K562 (cell line): Measurements from ENCODE around the gene AP5Z1. TPM values are rescaled to one million over a fixed set of nuclear protein-coding genes. Genes with fewer than 3 reads are reported as not detected.

Experiments
- ATAC-seq: fragments of 200-7000 bp; cut with Tn5 transposase; 3 replicates; pipeline ENCODE4 v1.9.1; 2020; ENCODE audit warnings: moderate library complexity
- BruUV-seq: library from RNA; stranded (reverse); fragments of 400-500 nt; replicated peaks from 2 replicates; lab custom pipeline; 2021; lab: Mats Ljungman, UMichigan
- CTCF ChIA-PET: fragments of 300-600 bp; formaldehyde crosslinking; extraction: SDS; loops from one replicate; lab custom pipeline; 2021; ENCODE audit warnings: low intra/inter-chr PET ratio; lab: Yijun Ruan, JAX
- POLR2A ChIA-PET: fragments of 300-600, 350-650 bp; sonication (Branson Sonifier 250); formaldehyde crosslinking; extraction: SDS; loops from one replicate; lab custom pipeline; 2021; ENCODE audit warnings: antibody characterized with exemption, inconsistent platforms; lab: Yijun Ruan, JAX
- DNase-seq, 4 experiments: peaks; one replicate each; pipeline versions ENCODE4 v3.0.0 to v3.0.0-alpha.2; 2011 to 2018; ENCODE audit warnings: low spot score in 3 of 4, mixed read lengths in 3 of 4; ENCODE audit errors: extremely low read depth in 1 of 4
- FAIRE-seq: peaks from 2 replicates; lab custom pipeline; 2011; peaks lifted over from hg19 to GRCh38; lab: Jason Lieb, UNC
- H2AFZ ChIP-seq: 2 replicates; pipeline ENCODE4 v1.6.0; 2011; ENCODE audit warnings: low read depth, low read length, control low read depth, inconsistent platforms
- H3K27ac ChIP-seq: fragments of 200-600 bp; 3 replicates; pipeline ENCODE4 v1.8.0; 2011; ENCODE audit warnings: low read depth, mild to moderate bottlenecking, control low read depth, inconsistent platforms, low read length, moderate library complexity, mixed read lengths; ENCODE audit errors: extremely low read depth
- H3K27me3 ChIP-seq, 2 experiments: fragments of 300-600 bp in 1 of 2; 2 replicates in 1 of 2; 3 replicates in 1 of 2; pipeline versions ENCODE4 v1.6.0 to v1.8.0; 2011; ENCODE audit warnings: inconsistent platforms in 2 of 2, low read length in 2 of 2, mild to moderate bottlenecking in 1 of 2, mixed read lengths in 1 of 2, moderate library complexity in 1 of 2; ENCODE audit not compliant: control insufficient read depth in 2 of 2, insufficient read depth in 2 of 2
- H3K36me3 ChIP-seq: fragments of 300-600 bp; 3 replicates; pipeline ENCODE4 v1.8.0; 2011; ENCODE audit warnings: mild to moderate bottlenecking, low read length, inconsistent platforms; ENCODE audit not compliant: control insufficient read depth, insufficient read depth
- H3K4me1 ChIP-seq, 2 experiments: fragments of 200-600 bp in 1 of 2; replicated peaks in 1 of 2; 2 replicates in 1 of 2; 3 replicates in 1 of 2; pipeline versions ENCODE4 v1.5.1 to v1.8.0; 2011; ENCODE audit warnings: inconsistent platforms in 2 of 2, low read length in 2 of 2, mild to moderate bottlenecking in 1 of 2, mixed read lengths in 1 of 2, moderate library complexity in 1 of 2; ENCODE audit not compliant: control insufficient read depth in 2 of 2, insufficient read depth in 2 of 2
- H3K4me2 ChIP-seq: 2 replicates; pipeline ENCODE4 v1.6.1; 2011; ENCODE audit warnings: low read length, control low read depth, inconsistent platforms, mixed read lengths; ENCODE audit not compliant: insufficient read depth
- H3K4me3 ChIP-seq: fragments of 200-600 bp; sonication (generic), shearing (Covaris generic); 2 replicates; pipeline ENCODE4 v1.5.1; 2016; ENCODE audit warnings: control low read depth, inconsistent platforms
- H3K79me2 ChIP-seq: fragments of 200-600 bp; 3 replicates; pipeline ENCODE4 v1.8.0; 2011; ENCODE audit warnings: low read length, inconsistent platforms; ENCODE audit not compliant: control insufficient read depth, insufficient read depth
- H3K9ac ChIP-seq, 2 experiments: 2 replicates each; pipeline versions ENCODE4 v1.6.0 to v1.6.1; 2011; ENCODE audit warnings: low read depth in 2 of 2, low read length in 2 of 2, control low read depth in 1 of 2, inconsistent platforms in 1 of 2, mild to moderate bottlenecking in 1 of 2, mixed read lengths in 1 of 2; ENCODE audit not compliant: insufficient read depth in 1 of 2
- H3K9me1 ChIP-seq: one replicate; pipeline ENCODE4 v1.6.0; 2011; ENCODE audit warnings: inconsistent platforms, mild to moderate bottlenecking, low read length, moderate library complexity; ENCODE audit not compliant: control insufficient read depth, insufficient read depth
- H3K9me3 ChIP-seq: replicated peaks from 2 replicates; pipeline ENCODE4 v1.5.1; 2011; ENCODE audit warnings: low read depth, low read length, inconsistent platforms; ENCODE audit not compliant: control insufficient read depth, insufficient read depth
- H4K20me1 ChIP-seq: replicated peaks from 2 replicates; pipeline ENCODE4 v1.6.1; 2011; ENCODE audit warnings: low read length, inconsistent platforms, mixed read lengths; ENCODE audit not compliant: control insufficient read depth, insufficient read depth
- MCM5 ChIP-seq: fragments of 450-650 bp; IDR thresholded peaks from 2 replicates; pipeline ENCODE4 v1.6.1; 2016; ENCODE audit warnings: low read depth
- SMAD2 ChIP-seq: fragments of 150-350 bp; IDR thresholded peaks from 2 replicates; pipeline ENCODE4 v1.6.1; 2014; ENCODE audit warnings: low read depth, mild to moderate bottlenecking, low read length
- THAP12 ChIP-seq: fragments of 250-450 bp; sonication (Bioruptor Pico); IDR thresholded peaks from 2 replicates; pipeline ENCODE4 v1.9.0; 2021; ENCODE audit warnings: mild to moderate bottlenecking, inconsistent platforms
- ZBTB49 ChIP-seq: sonication (generic); formaldehyde crosslinking; IDR thresholded peaks from 2 replicates; pipeline ENCODE4 v1.8.0; 2022; ENCODE audit warnings: missing genetic modification reagents, mild to moderate bottlenecking, borderline replicate concordance
- ZKSCAN1 ChIP-seq: fragments of 150-350 bp; IDR thresholded peaks from 2 replicates; pipeline ENCODE4 v1.6.1; 2016; ENCODE audit warnings: low read depth, low read length
- ZNF778 ChIP-seq: fragments of 450-650 bp; formaldehyde crosslinking; IDR thresholded peaks from 2 replicates; pipeline ENCODE4 v1.4.0; 2020; ENCODE audit warnings: mild to moderate bottlenecking, moderate library complexity
- WGBS: fragments of 100-300 bp; shearing (Covaris generic); methylation state at CpG from one replicate; pipeline ENCODE4 v1.1.6; 2016; ENCODE audit warnings: low coverage, mixed read lengths; ENCODE audit not compliant: insufficient coverage; ENCODE audit errors: missing lambda C conversion rate; 5-methylcytosine and 5-hydroxymethylcytosine counted together
- in situ Hi-C: fragments of 300-500 bp; cut with MboI; formaldehyde crosslinking; loops from 4 replicates; pipeline ENCODE4 v1.15.0; 2018; ENCODE audit warnings: inconsistent platforms, mixed read lengths
- intact Hi-C: fragments of 100-400 bp; cut with micrococcal nuclease; formaldehyde crosslinking; loops from 2 replicates; pipeline ENCODE4 v1.14.2; 2022
- polyA plus RNA-seq, 8 experiments: library from polyadenylated mRNA; depleted of rRNA in 4 of 8; stranded (reverse) in 5 of 8; unstranded in 3 of 8; fragments of >200 nt; fragmentation: Nextera tagmentation in 2 of 8; fragmentation: Illumina TruSeq in 1 of 8; extraction: Ambion mirVana in 2 of 8; extraction: Trizol in 1 of 8; gene quantifications; 2 replicates each; pipeline versions ENCODE4 v1.2.1 to v1.2.3, GENCODE V29; 2011 to 2014; ENCODE audit warnings: inconsistent platforms in 1 of 8, missing spikeins in 1 of 8
- total RNA-seq, 7 experiments: library from RNA; depleted of rRNA in 6 of 7; stranded (reverse); fragments of >200 nt in 6 of 7; fragmentation: Illumina TruSeq in 2 of 7; extraction: Trizol in 2 of 7; gene quantifications; 2 replicates each; pipeline versions ENCODE4 v1.2.1 to v1.2.3, GENCODE V29; 2011 to 2021; ENCODE audit warnings: low replicate concordance in 1 of 7
- TF ChIP-seq, protein P1 (sequence below): fragments of 250-450 bp; sonication (Bioruptor Pico); IDR thresholded peaks from 2 replicates; pipeline ENCODE4 v1.5.1; 2021; ENCODE audit warnings: mild to moderate bottlenecking

AP5Z1 gene
- total and polyA plus RNA-seq, 9 of the 15 experiments (the other 6 are each of a cell fraction or from before 2014, with no cell fraction given): 0.06 to 31.1 (median 6.4) TPM

DNA sequence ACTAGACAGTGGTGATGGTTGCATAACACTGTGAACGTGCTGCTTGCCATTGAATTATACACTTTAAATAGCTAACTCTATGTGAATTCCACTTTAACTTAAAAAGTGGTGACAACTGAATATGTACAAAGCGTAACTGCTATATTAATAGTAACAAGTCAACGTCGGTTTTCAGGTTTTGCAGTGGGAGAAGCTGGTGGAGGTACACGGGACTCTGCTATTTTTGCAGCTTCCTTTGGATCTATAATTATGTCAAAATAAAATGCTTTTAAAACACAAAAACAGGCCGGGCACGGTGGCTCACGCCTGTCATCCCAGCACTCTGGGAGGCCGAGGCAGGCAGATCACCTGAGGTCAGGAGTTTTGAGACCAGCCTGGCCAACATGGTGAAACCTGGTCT lies 21.0 kb downstream of the AP5Z1 start:
- in situ Hi-C loops (loop anchor here (10.0 kb wide), 1 partner anchor 288 kb away; no protein-coding TSS in a partner anchor), intact Hi-C loops (loop anchor here (10.0 kb wide), 1 partner anchor 88 kb away; the partner anchor contains the start of gene RADIL)
- no peaks in the 10 kb centered on the region for H3K79me2 ChIP-seq
- POLR2A ChIA-PET: interaction anchor here (0.7 to 1.3 kb wide), 3 partner anchors 10 to 318 kb away, joined by 3 to 5 read pairs (median 4); partner anchors contain the start of gene AP5Z1
- H3K9me1 ChIP-seq: no peaks in the 10 kb centered on the region
- no peaks in the 10 kb centered on the region for H3K27me3 ChIP-seq
- WGBS: 72% methylated on average over 9 of the region's 9 CpGs
- ATAC-seq: no peak
- peaks cover 0 to 50% of the 10 kb centered on the region in 2 experiments; a peak in 3 of 5 replicates for H3K4me1 ChIP-seq
- no peak overlapping the region for H3K27ac ChIP-seq
- no peak overlapping the region for H3K4me3 ChIP-seq
- peaks cover 4% of the 10 kb centered on the region; the same call in 1 of the 2 replicates for H4K20me1 ChIP-seq
- H3K9ac ChIP-seq: no peak overlapping the region
- CTCF ChIA-PET: no interaction called here
- H2AFZ ChIP-seq: no peak overlapping the region
- H3K36me3 ChIP-seq: peaks cover 6% of the 10 kb centered on the region; the same call in 1 of the 3 replicates
- no peaks in the 10 kb centered on the region for H3K9me3 ChIP-seq
- no peak overlapping the region for H3K4me2 ChIP-seq
- no TSS peak for BruUV-seq
- DNase-seq: no peak
- TF ChIP-seq, protein P1, sequence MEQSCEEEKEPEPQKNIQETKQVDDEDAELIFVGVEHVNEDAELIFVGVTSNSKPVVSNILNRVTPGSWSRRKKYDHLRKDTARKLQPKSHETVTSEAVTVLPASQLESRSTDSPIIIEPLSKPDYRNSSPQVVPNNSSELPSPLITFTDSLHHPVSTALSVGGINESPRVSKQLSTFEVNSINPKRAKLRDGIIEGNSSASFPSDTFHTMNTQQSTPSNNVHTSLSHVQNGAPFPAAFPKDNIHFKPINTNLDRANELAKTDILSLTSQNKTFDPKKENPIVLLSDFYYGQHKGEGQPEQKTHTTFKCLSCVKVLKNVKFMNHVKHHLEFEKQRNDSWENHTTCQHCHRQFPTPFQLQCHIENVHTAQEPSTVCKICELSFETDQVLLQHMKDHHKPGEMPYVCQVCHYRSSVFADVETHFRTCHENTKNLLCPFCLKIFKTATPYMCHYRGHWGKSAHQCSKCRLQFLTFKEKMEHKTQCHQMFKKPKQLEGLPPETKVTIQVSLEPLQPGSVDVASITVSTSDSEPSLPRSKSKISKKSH (CRISPR knock-in tag): no peak
- TF ChIP-seq SMAD2 (no peak), ZKSCAN1 (no peak), MCM5 (no peak), ZBTB49 (no peak), ZNF778 (CRISPR knock-in tag) (no peak), THAP12 (no peak)
- no peak for FAIRE-seq
